Embryonic facial prominence (tissue), 1 donor: Measurements from ENCODE around the gene SOS1.
"Not testable (repeated sequence)": the region's sequence is repeated elsewhere in the genome, so short reads cannot be mapped to it uniquely, and the experiment has no call there.

Experiments used
- DNase-seq: peaks from one replicate; pipeline ENCODE4 v3.0.0-alpha.2; 2016; ENCODE audit errors: extremely low spot score

Gene SOS1

GRCh38 chr2:39138837-39139211 lies 18.0 kb upstream of the SOS1 start:
- no peak for DNase-seq

DNA sequence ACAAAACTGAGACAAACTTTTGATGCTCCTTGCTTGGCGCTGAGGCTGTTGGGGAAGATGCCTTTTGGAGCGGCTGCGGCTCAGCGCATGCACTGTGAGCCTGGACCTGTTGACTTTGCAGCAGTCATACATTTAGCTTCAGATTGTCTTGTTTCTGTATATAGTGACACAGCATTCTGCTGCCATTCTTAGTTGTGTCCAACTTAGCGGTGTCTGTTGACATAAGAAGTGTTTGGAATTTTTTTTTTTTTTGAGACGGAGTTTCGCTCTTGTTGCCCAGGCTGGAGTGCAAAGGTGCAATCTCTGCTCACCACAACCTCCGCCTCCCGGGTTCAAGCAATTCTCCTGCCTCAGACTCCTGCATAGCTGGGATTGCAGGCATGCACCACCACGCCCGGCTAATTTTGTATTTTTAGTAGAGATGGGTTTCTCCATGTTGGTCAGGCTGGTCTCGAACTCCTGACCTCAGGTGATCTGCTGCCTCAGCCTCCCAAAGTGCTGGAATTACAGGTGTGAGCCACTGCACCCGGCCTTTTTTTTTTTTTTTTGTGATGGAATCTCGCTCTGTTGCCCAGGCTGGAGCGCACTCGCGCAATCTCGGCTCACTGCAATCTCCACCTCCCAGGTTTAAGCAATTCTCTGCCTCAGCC lies 17.5 kb upstream of the SOS1 start:
- DNase-seq, result not testable (repeated sequence)

- no peak for DNase-seq
These were observed 15.9 kb upstream of the SOS1 start for GRCh38 chr2:39136799-39137198.

GRCh38 chr2:39135690-39136259 lies 14.9 kb upstream of the SOS1 start:
- DNase-seq, result no peak

DNA sequence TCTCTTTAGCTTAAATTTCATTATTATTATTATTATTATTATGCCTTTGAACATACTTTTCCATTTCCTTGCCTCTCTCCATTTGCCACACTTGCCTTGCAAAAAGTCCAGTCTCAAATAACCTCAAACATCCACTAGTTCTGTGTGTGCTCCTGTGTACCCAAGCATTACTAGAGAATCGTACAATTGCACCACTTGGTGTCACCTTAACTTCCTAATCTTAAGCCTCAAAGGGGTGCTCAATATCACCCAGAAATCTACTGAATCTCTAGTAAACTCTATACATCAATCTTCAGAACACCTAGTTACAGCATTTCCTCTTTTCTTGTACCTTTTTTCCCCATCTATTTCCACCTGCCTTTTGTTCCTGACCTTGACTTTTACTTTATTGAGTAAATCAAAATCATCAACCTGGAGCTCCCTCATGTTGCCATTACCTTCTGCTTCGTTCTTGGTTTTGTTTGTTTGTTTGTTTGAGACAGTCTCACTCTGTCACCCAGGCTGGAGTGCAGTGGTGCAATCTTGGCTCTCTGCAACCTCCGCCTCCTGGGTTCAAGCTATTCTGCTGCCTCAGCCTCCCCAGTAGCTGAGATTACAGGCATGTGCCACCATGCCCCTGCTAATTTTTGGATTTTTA lies 12.5 kb upstream of the SOS1 start:
- no peak for DNase-seq

- DNase-seq, result no peak
These were observed 8.1 kb upstream of the SOS1 start for GRCh38 chr2:39128919-39129391.

DNA sequence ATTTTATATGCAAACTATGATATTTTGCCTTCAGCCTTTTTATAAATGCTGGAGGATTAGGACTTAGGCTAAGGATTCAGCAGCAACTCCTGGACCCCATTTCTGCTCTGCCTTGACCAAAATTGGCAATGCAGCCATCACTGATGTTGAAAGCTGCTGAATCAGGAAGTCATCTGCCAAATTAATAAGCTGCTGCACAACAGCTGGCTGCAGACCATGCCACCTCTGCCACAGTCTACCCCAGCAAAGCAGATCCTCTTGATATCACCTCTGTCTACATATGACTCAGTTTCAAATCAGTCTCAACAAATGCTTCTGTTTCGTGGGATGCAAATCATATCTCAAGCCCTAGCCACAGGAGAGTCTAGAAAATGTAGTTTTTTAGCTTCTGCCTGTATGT lies 7.1 kb upstream of the SOS1 start:
- DNase-seq, result no peak

DNA sequence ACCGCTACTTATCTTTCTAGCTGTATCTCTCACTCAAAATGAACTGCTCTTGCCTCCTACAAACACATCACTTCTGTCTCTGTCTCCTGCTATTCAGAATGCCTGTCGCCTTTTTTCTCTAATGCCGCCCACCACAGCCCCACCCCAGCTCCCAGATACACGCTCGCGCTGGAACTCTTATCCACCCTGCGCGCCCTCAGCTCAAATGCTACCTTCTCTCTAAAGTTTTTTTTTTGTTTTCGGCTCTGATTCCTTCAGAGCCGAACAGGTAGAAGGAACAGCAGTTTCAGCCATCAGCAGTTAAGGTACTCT lies 3.9 kb upstream of the SOS1 start:
- peak; percentile 14 for DNase-seq

GRCh38 chr2:39124000-39124745 lies 3.3 kb upstream of the SOS1 start:
- DNase-seq, result peak; percentile 94

DNA sequence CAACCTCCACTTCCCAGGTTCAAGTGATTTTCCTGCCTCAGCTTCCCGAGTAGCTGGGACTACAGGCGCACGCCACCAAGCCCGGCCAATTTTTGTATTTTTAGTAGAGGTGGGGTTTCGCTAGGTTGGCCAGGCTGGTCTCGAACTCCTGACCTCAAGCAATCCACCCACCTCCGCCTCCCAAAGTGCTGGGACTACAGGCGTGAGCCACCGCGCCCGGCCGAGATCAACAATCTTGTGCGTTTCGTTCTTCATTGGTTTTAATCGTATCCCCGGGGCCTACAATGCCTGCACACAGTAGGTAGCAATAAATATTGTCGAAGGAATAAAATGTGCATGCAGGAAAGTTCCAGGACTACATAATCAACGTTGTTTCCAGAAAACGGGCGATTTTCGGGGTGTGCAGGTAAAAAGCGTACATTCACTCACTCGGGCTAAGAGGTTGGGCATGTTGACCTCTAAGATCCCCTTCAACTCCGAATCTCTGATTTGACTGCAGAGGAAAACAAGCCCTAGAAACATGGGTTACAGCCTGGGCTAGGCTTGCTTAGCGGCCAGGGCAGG lies 2.7 kb upstream of the SOS1 start:
- no peak for DNase-seq

- DNase-seq, result no peak
These were observed 742 bp upstream of the SOS1 start for GRCh38 chr2:39121523-39122063.

GRCh38 chr2:39120521-39120770 lies 405 bp downstream of the SOS1 start:
- DNase-seq, result no peak

DNA sequence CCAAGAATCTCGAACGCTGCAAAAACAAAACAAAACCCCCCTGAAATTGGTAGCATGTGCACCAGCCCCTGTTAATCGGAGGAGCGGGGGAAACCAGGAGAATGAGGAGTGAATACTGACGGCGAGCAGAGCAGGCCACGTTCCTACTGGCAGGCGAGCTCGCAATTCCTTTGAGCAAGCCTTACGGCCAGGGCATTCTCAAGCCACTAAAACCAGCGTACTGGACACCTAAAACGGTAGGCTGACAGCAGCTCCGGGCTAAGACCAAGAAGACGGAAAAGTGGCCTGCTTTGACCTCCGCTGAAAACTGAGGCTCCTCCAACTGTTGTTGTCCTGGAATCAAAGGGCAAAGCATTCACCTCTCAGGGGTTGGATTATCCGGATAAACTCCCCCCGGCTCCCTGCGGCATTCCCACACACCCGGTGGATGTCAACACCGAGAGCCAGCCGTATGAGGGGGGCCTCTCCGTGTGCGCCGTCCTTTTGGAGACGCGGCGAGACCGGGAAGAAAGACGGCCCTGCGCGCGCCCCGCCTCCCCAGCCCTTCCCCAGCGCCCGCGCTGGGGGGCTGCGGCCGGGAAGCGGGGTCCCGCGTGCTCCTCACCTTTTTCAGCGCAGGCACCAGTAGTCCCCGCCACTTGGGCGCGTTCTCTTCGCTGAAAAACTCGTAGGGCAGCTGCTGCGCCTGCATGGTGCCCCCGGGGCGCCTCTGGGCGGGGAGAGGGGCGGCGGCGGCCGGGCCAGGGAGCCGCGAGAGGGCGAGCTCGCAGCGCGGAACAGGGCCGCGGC lies 925 bp downstream of the SOS1 start:
- DNase-seq, result no peak

- DNase-seq, result no peak
These were observed 1.9 kb downstream of the SOS1 start for GRCh38 chr2:39118786-39119499.

- DNase-seq, result no peak
These were observed 5.3 kb downstream of the SOS1 start for GRCh38 chr2:39115556-39115955.

- no peak for DNase-seq
These were observed 6.1 kb downstream of the SOS1 start for GRCh38 chr2:39114771-39115170.

DNA sequence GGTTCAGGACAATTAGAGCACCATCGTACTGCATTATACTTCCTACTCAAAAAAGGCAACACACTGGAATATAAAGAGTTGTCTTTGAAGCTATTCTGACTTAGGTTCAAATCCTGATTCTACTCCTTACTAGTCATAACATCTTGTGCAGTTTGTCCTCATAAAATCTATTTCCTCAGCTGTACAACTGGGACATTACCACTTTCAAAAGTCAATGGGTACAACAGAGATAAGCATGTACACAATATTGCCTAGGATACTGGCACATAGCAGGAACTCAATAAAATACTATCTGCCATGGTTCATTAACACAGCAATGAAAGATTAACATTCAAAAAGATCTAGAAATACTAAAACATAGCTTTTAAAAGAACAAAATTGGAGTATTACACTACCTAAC lies 11.3 kb downstream of the SOS1 start:
- DNase-seq, result no peak

GRCh38 chr2:39108377-39108776 lies 12.5 kb downstream of the SOS1 start:
- no peak for DNase-seq

DNA sequence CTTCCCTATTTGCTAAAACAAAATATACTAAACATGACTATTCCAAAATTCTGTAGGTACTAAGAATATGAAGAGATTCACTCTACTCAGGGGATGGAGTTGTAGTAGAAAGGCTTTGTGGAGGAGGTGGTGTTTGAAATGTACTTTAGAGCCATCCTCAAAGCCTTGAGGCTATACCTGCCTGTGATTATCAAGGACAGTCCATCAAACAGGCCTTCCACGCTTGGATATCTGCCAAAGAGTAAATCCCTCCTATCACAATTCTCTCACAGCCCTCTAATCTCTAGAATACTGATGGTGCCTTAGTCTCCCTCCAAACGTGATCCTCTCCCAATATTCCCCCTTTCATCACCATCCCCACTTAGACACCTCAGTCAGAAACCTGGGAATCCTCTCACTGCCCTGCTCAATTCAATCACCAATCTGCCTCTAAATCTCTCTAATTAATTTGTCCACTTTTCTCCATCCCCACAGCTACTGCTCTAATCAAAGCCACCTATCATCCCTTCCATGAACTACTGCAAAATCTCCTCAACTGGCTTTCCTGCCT lies 13.1 kb downstream of the SOS1 start:
- DNase-seq, result no peak

- no peak for DNase-seq
These were observed 13.7 kb downstream of the SOS1 start for GRCh38 chr2:39107156-39107555.
